ENCODE results near the gene CASTOR1.

DNA sequence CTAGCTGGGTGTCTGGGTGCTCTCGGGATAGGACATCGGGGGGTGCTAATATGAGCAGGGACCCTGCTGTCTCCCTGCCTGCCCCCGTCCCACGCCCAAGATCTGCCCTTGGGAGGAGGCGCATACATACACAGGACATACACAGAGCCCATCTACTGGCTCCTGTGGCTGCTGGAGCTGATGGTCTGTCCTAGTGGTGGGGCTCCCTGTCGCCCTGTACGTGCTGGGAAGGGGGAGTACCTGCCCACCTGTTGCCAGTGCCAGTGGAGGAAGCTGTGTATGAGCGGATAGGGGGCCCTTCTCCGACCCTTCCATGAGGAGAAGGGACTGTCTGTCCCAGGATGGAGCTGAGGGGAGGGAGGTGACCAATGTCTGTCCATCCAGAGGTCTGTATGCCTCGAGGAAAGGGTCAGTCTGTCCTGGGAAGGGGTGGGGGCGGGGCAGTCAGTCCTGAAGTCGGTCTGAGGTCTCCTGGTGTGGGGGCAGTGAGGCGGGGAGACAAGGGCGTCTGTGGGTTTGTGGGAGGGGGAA lies 36.5 kb upstream of the CASTOR1 start:
- TF ChIP-seq, protein P1, sequence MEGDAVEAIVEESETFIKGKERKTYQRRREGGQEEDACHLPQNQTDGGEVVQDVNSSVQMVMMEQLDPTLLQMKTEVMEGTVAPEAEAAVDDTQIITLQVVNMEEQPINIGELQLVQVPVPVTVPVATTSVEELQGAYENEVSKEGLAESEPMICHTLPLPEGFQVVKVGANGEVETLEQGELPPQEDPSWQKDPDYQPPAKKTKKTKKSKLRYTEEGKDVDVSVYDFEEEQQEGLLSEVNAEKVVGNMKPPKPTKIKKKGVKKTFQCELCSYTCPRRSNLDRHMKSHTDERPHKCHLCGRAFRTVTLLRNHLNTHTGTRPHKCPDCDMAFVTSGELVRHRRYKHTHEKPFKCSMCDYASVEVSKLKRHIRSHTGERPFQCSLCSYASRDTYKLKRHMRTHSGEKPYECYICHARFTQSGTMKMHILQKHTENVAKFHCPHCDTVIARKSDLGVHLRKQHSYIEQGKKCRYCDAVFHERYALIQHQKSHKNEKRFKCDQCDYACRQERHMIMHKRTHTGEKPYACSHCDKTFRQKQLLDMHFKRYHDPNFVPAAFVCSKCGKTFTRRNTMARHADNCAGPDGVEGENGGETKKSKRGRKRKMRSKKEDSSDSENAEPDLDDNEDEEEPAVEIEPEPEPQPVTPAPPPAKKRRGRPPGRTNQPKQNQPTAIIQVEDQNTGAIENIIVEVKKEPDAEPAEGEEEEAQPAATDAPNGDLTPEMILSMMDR (IDR thresholded peaks at IDR 0.05): no peak
- no peak for TF ChIP-seq POLR2A (IDR thresholded peaks at IDR 0.05)

Data from thyroid gland (tissue), 4 donors.